CD4-positive, alpha-beta T cell treated with Interferon alpha-2 for 1 hour (primary cell): ENCODE results near the gene AKAP7.
A peak's percentile ranks its signal among the peaks of the same experiment; 100 is the strongest.
"Not testable (repeated sequence)": the region's sequence is repeated elsewhere in the genome, so short reads cannot be mapped to it uniquely, and the experiment has no call there.

Experiments
- DNase-seq, 2 donors: peaks; one replicate each; pipeline ENCODE4 v3.0.0-alpha.2; 2020 to 2022

Gene AKAP7

GRCh38 chr6:131135244-131136020, at the start of gene AKAP7:
TSS of gene AKAP7 (plus strand) at chr6:131135467. CDS start at chr6:131135764, 297 bp downstream.
- DNase-seq: peak; percentile 42 to 61

- DNase-seq: not testable (repeated sequence)
These were observed 44.9 kb upstream of the AKAP7 start for GRCh38 chr6:131090339-131090738.

- DNase-seq: not testable (repeated sequence)
These were observed 43.3 kb upstream of the AKAP7 start for GRCh38 chr6:131091944-131092343.

GRCh38 chr6:131093334-131093733, 41.9 kb upstream of the AKAP7 start:
- DNase-seq: no peak

- DNase-seq: no peak
These were observed 38.5 kb upstream of the AKAP7 start for GRCh38 chr6:131096786-131097185.

- DNase-seq: no peak
These were observed 33.2 kb upstream of the AKAP7 start for GRCh38 chr6:131101911-131102680.

- DNase-seq: no peak
These were observed 32.0 kb upstream of the AKAP7 start for GRCh38 chr6:131103296-131103695.

- no peak for DNase-seq
These were observed 31.4 kb upstream of the AKAP7 start for GRCh38 chr6:131103901-131104300.

- DNase-seq: no peak
These were observed 28.1 kb upstream of the AKAP7 start for GRCh38 chr6:131107151-131107550.

GRCh38 chr6:131112249-131112648, 23.0 kb upstream of the AKAP7 start:
- no peak for DNase-seq

- no peak for DNase-seq
These were observed 19.6 kb upstream of the AKAP7 start for GRCh38 chr6:131115651-131116050.

GRCh38 chr6:131116321-131116720, 18.9 kb upstream of the AKAP7 start:
- DNase-seq: no peak

- peak in 1 of 2 donors; percentile 59 for DNase-seq
These were observed 18.4 kb upstream of the AKAP7 start for GRCh38 chr6:131116755-131117360.

GRCh38 chr6:131117878-131118277, 17.4 kb upstream of the AKAP7 start:
- DNase-seq: no peak

- DNase-seq: no peak
These were observed 13.3 kb upstream of the AKAP7 start for GRCh38 chr6:131122007-131122406.

GRCh38 chr6:131122516-131122915, 12.8 kb upstream of the AKAP7 start:
- DNase-seq: no peak

GRCh38 chr6:131124336-131125071, 10.8 kb upstream of the AKAP7 start:
- no peak for DNase-seq

- no peak for DNase-seq
These were observed 9.8 kb upstream of the AKAP7 start for GRCh38 chr6:131125431-131125830.

GRCh38 chr6:131129689-131130553, 5.3 kb upstream of the AKAP7 start:
- DNase-seq: no peak

GRCh38 chr6:131130554-131130940, 4.7 kb upstream of the AKAP7 start:
- no peak for DNase-seq

- no peak for DNase-seq
These were observed 2.9 kb upstream of the AKAP7 start for GRCh38 chr6:131132360-131132759.
